BJ (cell line): ENCODE data around the gene RND1. TPM values are rescaled to one million over a fixed set of nuclear protein-coding genes. Genes with fewer than 3 reads are reported as not detected.
"Not testable (repeated sequence)": the region's sequence is repeated elsewhere in the genome, so short reads cannot be mapped to it uniquely, and the experiment has no call there.

Source experiments
- CTCF ChIA-PET: fragments of 350-600 bp; formaldehyde crosslinking; extraction: SDS; loops from one replicate; lab custom pipeline; 2021; ENCODE audit warnings: antibody characterized with exemption, inconsistent platforms; lab: Yijun Ruan, JAX
- POLR2A ChIA-PET: fragments of 300-600 bp; sonication (Branson Sonifier 250); formaldehyde crosslinking; extraction: SDS; loops from one replicate; lab custom pipeline; 2021; ENCODE audit warnings: antibody characterized with exemption; lab: Charles Lee
- DNase-seq: peaks from one replicate; pipeline ENCODE4 v3.0.0-alpha.2; 2011; ENCODE audit warnings: low read depth
- H3K27me3 ChIP-seq: 2 replicates; pipeline ENCODE4 v1.6.0; 2011; ENCODE audit warnings: low read length; ENCODE audit not compliant: control insufficient read depth, insufficient read depth
- H3K36me3 ChIP-seq: 2 replicates; pipeline ENCODE4 v1.5.1; 2011; ENCODE audit warnings: low read length; ENCODE audit not compliant: control insufficient read depth, insufficient read depth
- H3K4me3 ChIP-seq: 2 replicates; pipeline ENCODE4 v1.5.1; 2011; ENCODE audit warnings: low read depth, mild to moderate bottlenecking, control low read depth, low read length
- polyA plus RNA-seq: library from polyadenylated mRNA; depleted of rRNA; stranded (reverse); fragments of >200 nt; gene quantifications from 2 replicates; pipeline ENCODE4 v1.2.3, GENCODE V29; 2011
- TF ChIP-seq, protein P1 (sequence below): IDR thresholded peaks from 2 replicates; pipeline ENCODE4 v1.5.1; 2011; ENCODE audit warnings: low read depth, mild to moderate bottlenecking, control low read depth, inconsistent platforms, low read length, moderate library complexity; ENCODE audit not compliant: insufficient read depth

Gene RND1
- polyA plus RNA-seq, 1 experiment = 0.72 TPM

DNA sequence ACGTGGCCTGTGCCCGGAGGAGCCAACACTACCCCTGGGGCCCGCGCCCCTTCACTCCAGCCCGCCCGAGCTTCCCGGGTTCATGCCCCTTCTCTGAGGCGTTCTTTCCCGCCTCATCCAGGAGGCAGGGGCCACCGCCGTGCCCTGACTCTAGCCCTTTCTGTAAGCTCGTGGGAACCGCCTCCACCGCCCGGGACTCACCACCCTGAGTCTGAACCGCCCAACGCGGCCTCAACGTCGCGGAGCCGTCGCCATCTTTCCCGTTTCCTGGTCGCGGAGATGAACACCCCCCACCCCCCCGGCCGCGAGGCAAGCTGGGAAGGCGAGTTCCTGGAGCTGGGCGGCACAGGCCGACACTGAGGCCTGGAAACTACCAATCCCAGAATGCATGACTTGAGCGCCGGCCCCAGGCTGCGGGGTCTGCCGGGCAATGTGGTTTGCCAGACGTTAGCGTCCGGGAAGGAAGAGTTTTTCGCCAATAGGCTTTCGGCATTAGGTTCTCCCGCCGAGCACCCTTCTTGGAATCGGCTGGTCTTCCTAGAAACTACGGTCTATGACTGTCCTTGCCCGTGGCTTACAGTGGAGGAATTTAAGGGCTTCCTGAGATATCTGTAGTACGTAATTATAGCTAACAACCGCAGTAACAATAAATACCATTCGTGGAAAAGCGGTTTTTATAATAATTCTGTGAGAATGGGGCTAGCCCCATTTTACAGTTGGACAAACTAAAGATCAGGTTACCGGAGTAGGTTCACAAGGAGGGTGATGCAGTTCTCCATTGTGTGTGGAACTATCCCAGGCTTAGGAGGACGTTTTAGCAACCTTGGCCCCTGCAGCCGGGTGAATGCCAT, 13.6 kb downstream of the RND1 start, which contains the start of gene DDX23:
Gene DDX23, minus strand, starts transcription at position 281 of the 851 bp plus-strand sequence. CDS start 6,381 bp downstream, outside the sequence.
- ChIA-PET CTCF (interaction anchor here (0.9 to 14.0 kb wide), 31 partner anchors 11 to 257 kb away, joined by 3 to 243 read pairs (median 10); partner anchors contain the start of genes DDN, FKBP11, RND1 and WNT1), POLR2A (interaction anchor here (0.6 kb wide), 1 partner anchor 155 kb away, joined by 4 read pairs; no protein-coding TSS in a partner anchor)
- no peaks in the 10 kb centered on the region; the same call in 1 of the 2 replicates for H3K36me3 ChIP-seq
- peak; percentile 91 for DNase-seq
- TF ChIP-seq, protein P1, sequence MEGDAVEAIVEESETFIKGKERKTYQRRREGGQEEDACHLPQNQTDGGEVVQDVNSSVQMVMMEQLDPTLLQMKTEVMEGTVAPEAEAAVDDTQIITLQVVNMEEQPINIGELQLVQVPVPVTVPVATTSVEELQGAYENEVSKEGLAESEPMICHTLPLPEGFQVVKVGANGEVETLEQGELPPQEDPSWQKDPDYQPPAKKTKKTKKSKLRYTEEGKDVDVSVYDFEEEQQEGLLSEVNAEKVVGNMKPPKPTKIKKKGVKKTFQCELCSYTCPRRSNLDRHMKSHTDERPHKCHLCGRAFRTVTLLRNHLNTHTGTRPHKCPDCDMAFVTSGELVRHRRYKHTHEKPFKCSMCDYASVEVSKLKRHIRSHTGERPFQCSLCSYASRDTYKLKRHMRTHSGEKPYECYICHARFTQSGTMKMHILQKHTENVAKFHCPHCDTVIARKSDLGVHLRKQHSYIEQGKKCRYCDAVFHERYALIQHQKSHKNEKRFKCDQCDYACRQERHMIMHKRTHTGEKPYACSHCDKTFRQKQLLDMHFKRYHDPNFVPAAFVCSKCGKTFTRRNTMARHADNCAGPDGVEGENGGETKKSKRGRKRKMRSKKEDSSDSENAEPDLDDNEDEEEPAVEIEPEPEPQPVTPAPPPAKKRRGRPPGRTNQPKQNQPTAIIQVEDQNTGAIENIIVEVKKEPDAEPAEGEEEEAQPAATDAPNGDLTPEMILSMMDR = no peak
- H3K4me3 ChIP-seq = peak within 1 kb of the TSS; percentile 93
- peaks cover 4% of the 10 kb centered on the region; the same call in 1 of the 2 replicates for H3K27me3 ChIP-seq

DNA sequence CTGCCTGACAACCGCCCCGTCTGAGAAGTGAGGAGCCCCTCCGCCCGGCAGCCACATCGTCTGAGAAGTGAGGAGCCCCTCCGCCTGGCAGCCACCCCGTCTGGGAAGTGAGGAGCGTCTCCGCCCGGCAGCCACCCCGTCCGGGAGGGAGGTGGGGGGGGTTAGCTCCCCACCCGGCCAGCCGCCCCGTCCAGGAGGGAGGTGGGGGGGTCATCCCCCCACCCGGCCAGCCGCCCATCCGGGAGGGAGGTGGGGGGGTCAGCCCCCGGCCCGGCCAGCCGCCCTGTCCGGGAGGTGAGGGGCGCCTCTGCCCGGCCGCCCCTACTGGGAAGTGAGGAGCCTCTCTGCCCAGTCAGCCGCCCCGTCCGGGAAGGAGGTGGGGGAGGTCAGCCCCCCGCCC, 23.6 kb downstream of the RND1 start:
- DNase-seq, POLR2A ChIA-PET, CTCF ChIA-PET, H3K27me3 ChIP-seq, H3K4me3 ChIP-seq: not testable (repeated sequence)
- H3K36me3 ChIP-seq = peaks cover 32% of the 10 kb centered on the region

DNA sequence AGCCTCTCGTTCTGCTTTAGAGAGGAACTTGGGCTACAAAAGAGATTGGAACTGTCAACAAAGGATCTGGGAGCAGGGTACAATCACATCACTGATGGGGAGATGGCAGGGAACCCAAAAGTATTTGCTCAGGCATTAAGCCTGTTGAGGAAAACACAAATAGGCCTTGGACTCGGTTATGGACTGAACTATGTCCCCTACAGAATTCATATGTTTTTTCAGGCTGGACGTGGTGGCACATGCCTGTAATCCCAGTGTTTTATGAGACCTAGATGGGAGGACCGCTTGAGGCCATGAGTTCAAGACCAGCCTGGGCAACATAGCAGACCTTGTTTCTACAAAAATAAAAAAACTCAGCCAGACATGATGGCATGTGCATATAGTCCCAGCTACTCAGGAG, 27.6 kb downstream of the RND1 start:
- H3K36me3 ChIP-seq = peaks cover 37% of the 10 kb centered on the region
- POLR2A ChIA-PET = no interaction called here

DNA sequence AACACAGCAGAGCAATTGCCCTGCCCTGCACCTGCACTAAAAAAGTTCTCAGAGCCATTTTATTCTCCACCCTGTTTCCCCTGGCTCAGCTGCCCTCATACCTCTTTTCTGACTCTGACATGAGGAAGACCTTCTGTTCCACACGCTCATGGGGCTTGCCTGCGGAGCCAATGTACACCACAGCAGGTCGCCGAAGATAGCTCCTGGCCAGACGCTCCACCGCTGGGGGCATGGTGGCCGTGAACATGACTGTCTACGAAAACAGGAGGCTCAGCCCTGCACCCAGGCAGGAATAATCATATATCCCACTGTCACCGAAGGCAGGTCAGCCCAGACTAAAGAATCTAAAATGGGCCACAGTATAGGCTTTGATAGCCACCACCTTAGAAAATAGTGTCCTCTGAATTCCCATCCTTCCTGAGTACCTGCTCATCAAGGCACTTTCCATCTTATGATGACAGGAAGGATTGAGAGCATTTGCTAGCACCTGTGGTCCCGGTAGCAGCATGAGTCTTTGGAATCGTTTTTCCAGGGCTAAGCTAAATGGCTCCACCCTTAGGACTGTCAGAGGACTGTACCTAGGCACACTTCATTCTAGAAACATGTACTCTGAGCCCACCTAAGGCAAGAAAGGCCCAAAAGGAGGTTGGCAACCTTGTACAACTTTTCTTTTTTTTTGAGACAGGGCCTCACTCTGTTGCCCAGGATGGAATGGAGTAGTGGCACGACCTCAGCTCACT, 33.2 kb downstream of the RND1 start:
- POLR2A ChIA-PET = no interaction called here
- Histone ChIP-seq H3K4me3 (no peak overlapping the region), H3K27me3 (no peaks in the 10 kb centered on the region), H3K36me3 (peaks cover 57% of the 10 kb centered on the region)
- CTCF ChIA-PET = interaction anchor here (0.7 to 4.8 kb wide), 4 partner anchors 18 to 58 kb away, joined by 3 to 18 read pairs (median 4); no protein-coding TSS in a partner anchor
- TF ChIP-seq, protein P1 = no peak
- DNase-seq = no peak

More for the DNA sequence above, 27.6 kb downstream of the RND1 start:
- TF ChIP-seq, protein P1 = no peak
- no peak for DNase-seq
- H3K4me3 ChIP-seq = no peak overlapping the region
- no peaks in the 10 kb centered on the region for H3K27me3 ChIP-seq
- CTCF ChIA-PET = interaction anchor here (1.3 kb wide), 1 partner anchor 15 kb away, joined by 5 read pairs; no protein-coding TSS in a partner anchor

DNA sequence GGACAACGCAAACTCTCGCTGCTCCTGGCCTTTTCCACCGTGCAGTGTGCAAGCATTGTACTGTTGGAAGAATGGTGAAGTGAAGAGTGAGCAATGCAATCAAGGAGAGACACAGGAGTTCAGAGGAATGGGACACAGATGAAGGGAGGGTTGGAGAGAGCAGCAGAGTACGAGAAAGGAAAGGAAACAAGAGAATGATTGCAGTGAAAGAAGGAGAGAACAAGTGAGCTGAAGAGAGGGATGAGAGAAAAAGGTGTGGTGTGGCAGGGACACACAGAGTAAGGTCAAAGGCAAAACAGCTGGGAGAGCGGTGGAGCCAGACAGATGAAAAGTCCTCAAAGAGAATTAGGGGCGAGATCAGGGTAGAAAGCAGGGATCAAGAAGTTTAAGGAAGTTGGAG, 34.4 kb downstream of the RND1 start:
- no peak for DNase-seq
- TF ChIP-seq, protein P1 = no peak
- ChIA-PET POLR2A (no interaction called here), CTCF (interaction anchor here (4.8 to 4.9 kb wide), 2 partner anchors 16 to 21 kb away, joined by 17 to 18 read pairs; partner anchors contain the start of gene DDX23)
- Histone ChIP-seq H3K36me3 (peaks cover 57% of the 10 kb centered on the region), H3K27me3 (no peaks in the 10 kb centered on the region), H3K4me3 (no peak overlapping the region)
